GM20431 (cell line): ENCODE data around the gene TIPRL.
"Not testable (repeated sequence)": the region's sequence is repeated elsewhere in the genome, so short reads cannot be mapped to it uniquely, and the experiment has no call there.

Source experiments
- in situ Hi-C: fragments of 300-500 bp; cut with MseI, MboI; formaldehyde crosslinking; loops from one replicate; pipeline ENCODE4 v1.15.0; 2020; ENCODE audit warnings: low sequenced_read_pairs; ENCODE audit not compliant: unreplicated experiment

TIPRL gene

DNA sequence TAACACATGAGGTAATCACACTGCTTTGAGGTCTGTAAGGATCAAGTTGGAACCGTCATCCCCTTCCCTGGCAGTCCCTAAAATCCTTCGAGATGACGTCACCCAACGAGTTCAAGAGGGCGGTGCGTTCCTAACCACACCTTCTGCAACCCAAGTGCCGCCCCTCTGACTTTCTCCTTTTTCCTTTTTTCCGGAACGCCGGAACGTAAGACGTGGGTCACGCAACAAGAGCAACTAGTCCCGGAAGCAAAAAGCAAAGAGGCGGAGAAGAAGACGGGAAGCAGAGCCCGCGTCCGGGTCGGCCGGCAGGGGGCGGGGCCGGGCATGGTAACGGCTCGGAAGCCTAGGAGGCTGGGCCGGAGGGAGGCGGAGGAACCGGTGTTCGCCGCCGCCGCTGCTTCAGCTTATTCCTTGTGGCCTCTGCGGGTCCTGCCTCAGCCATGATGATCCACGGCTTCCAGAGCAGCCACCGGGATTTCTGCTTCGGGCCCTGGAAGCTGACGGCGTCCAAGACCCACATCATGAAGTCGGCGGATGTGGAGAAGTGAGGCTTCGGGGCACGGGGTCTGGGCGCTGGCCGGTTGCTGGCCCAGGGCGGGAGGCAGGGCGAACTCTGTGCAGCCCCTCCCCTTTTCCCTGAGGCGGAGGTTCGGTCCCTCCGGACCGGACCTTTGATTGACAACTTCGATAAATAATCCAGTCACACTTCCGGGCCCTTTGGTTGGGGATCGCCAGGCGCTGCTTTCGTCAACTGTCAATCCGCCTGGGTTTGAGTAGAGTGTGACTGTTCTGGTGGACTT lies at the start of gene TIPRL:
TSS of gene TIPRL (plus strand) at position 325 of the 800 bp plus-strand sequence. CDS start at position 441, 116 bp downstream.
- in situ Hi-C loops = no loop called here

DNA sequence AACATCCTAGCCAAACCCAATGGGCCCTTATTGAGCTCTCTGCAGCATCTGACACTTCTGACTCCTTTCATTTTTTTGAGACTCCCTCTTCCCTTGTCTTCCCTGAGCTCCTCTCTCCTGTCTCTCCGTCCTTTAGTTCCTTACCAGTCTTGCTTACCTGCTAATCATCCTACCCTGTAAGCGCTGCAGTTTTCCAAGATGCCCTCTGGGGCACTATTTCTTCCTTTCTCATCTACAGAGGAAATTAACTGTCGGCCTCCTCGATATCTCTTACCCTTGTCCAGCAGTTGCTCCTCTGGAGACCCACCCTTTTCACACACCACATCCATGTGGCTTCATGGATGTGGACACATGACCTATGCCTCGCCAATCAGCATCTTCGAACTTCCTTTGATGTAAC lies 48.8 kb upstream of the TIPRL start:
- in situ Hi-C loops = no loop called here

DNA sequence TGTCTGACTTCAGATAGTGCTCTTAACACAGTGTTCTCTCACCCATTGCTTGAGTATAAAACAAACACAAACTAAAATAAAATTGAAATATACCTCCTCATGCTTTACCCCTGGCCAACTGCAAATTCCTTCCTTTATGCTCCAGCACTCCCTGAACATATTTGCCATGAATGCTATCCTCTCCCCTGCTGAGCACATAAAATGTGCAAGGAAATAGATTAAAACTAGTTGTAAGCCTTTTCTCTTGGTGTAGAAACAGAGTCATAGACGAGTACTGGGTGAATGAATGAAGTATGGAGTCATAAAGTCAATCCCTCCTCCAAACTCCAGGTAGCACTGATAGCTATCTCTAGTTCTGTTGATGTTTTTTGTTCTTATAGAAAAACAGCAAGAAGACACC lies 44.6 kb upstream of the TIPRL start:
- in situ Hi-C loops = no loop called here

DNA sequence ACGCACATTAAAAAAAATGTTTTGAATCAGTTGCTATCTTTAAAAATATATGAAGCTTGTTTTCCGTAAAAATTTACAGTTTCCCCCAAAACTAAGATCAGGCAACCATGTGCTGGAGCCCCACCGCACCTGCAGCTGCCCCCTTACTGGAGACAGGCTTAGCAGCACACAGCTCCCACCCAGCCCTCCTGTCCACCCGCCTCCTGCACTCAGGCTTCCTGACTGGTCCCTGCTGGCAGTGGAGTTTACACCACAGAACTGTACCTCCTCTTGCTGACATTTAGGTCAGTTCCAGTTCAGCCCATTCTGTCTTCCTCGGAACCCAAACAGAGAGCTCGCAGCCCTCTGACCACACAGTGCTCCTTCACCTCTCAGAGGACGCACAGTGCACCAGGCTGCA lies 44.1 kb upstream of the TIPRL start:
- in situ Hi-C loops = no loop called here

DNA sequence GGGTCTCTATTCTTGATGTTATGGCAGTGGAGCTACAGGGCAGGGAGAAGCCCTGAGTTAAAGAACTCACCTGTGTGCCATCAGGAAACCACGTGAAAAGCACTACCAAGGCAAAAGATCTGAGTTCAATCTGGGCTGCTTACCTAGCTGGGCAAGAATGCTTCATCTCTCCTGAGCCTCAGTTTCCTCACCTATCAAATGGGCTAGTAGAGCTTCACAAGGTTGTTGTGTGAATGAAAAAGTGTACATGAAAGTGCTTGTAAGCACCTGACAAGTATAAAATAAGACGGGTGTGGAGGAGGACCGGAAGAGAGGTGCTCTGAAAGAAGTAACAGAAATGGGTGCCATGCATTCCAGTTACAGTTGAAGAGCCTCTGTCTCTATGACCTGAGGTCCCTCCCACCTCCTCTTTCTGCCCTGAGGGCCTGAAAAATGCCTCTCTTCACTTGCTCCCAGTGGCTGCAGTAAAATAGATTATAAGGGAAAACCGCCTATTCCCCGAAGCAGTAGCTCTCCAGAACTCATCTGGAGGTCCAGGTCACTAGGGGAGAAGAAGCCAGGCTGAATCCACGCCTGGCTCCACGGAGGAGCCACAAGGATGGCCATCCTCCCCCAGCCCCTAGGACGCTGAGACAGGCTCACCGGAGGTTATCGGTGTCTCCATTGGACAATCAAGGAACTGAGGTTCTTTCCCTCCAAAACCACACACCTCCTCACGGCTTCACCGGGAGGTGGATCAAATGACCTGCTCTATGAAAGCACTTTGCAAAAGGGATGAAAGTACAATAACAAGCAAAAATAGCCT lies 43.4 kb upstream of the TIPRL start:
- in situ Hi-C loops = no loop called here

DNA sequence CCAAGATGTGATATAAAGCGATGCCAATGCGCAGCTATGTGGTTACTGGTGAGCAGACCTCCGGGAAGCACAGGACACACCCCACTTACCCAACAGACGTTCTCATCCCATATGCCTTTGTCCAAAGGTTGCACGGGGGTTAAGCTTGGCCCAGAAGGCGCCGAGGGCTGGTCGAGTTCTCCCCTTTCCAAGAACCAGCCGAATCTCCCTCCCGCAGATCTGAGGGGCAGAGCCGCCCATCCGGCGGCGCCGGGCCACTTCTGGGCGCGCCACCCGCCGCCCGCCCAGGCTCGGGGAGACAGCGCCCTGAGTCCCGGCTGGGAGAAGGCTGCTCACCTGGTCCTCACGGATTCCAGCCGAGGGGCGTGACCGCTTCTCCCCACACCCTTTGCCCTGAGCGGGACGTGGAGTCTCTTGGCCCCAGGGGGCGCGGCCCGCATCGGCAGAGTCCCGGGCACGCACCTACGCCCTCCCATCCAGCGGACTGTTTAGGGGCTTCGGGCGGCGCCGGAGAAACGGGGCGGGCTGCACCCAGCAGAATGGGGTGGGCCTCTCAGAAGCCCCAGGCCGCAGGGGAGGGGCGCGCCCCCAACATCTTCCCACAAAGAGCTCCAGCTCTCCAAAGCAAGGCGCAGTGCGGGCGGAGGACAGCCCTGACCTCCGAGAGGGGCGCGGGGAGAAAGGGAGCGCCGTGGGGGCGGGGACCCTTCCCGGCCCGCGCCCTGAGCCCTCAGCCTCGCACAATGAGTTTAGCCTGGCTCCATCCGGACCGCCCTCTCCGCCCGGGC lies 42.6 kb upstream of the TIPRL start:
- in situ Hi-C loops = no loop called here

DNA sequence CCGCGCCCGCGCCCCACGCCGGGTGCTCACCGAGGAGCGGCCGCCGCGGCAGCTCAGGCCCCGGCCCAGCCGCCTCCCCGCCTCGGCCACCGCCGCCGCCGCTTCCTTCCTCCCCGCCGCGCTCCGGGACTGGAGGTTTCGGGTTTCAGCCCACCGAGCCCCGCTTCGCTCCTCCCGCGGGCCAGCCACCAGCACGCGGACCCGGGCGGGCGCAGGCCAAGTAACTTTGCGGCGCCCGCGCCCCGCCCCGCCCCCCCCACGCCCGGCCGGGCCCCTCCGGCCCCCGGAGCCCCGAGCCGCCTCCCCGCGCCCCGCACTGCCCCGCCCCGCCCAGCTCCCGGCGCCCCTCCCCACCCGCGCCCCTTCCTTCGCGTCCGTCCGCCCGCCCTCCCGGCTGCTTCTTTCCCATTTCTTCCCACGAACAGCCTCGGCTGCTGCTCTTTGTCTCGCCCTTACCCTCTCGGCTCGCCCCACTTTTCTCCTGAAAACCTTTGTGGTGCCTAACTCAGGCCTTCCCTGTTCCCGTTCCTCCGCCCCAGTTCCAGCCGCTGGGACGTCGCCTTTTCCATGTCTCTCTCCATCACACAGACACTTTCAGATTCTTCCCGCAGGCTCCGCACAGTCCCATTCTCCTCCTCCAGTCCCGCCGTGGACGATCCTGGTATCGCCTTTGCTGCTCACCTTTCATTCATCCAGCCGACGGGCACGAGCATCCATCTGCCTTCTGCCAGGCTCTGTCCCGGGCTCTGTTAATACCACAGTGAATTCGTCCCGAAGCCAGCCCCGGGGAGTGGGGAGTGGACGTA lies 41.9 kb upstream of the TIPRL start, which contains the start of gene GPR161:
TSS of gene GPR161 (minus strand) at position 222 of the 806 bp plus-strand sequence. CDS start 32,080 bp downstream, outside the sequence.
- in situ Hi-C loops = no loop called here

DNA sequence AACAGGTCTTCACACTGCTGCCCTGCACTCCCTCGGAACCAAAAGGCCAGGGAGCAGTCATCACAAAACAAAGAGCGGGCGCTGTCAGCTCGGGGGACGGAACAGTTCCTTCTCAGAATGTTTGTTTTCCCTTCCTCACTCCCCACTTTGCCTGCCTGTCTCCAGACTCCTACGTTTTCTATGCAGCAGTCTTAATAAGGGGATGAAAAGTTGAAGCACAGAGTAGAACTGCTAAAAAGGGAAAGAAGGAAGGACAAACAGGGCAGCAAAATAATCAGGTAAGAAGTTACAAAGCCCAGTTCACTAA lies 41.3 kb upstream of the TIPRL start:
- in situ Hi-C loops = no loop called here

DNA sequence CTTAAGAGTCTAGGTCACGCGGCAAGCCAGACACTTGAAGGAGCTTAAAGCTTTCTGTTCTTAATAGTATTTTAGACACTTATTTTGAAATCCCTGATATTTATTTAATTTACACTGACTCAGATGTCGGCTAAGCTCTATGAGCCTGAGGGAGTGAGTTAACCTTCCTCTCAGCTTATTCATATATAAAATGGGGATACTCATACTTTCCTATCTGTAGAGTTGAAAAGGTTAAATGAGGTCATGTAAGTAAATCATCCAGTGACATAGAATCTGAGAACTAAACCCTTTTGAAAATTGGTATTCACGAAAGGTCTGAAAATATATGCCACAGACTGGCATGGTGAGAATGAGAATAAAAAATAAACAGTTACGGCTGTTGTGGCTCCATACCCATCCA lies 40.6 kb upstream of the TIPRL start:
- in situ Hi-C loops = no loop called here

DNA sequence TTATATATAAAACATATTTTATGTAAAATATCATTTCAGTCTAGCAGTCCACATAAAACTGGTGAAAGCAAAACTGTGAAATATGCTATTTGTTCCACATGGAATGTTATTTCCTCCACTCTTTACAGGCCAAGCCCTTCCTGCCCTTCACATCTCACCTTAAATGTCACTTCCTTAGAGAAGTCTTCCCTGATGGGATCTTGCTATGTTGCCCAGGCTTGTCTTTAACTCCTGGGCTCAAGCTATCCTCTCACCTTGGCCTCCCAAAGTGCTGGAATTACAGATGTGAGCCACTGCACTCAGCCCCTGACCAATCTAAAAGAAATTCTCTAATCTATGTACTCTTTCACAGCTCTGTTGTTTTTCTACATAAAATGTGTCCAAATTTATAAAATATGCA lies 39.7 kb upstream of the TIPRL start:
- in situ Hi-C loops = no loop called here

DNA sequence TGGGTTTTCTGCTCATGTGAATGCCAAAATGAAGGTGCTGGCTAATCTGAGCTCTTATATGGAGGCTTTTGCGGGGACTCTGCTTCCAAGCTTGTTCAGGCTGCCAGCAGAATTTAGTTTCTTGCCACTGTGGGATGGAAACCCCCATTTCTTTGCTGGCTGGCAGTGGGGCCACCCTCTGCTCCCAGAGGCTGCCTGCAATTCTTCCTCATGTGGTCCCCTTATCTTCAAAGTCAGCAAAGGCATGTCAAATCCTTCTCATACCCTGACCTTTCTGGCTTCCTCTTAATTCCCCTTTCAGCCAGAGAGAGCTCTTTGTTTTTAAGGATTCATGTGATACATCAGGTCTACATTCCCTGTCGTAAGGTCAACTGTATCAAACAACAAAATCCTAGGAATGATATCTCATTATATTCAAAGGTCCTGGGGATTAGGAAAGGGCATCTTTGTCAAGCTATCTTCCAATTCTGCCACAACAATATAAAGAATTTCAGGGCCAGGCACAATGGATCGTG lies 36.8 kb upstream of the TIPRL start:
- in situ Hi-C loops = no loop called here

DNA sequence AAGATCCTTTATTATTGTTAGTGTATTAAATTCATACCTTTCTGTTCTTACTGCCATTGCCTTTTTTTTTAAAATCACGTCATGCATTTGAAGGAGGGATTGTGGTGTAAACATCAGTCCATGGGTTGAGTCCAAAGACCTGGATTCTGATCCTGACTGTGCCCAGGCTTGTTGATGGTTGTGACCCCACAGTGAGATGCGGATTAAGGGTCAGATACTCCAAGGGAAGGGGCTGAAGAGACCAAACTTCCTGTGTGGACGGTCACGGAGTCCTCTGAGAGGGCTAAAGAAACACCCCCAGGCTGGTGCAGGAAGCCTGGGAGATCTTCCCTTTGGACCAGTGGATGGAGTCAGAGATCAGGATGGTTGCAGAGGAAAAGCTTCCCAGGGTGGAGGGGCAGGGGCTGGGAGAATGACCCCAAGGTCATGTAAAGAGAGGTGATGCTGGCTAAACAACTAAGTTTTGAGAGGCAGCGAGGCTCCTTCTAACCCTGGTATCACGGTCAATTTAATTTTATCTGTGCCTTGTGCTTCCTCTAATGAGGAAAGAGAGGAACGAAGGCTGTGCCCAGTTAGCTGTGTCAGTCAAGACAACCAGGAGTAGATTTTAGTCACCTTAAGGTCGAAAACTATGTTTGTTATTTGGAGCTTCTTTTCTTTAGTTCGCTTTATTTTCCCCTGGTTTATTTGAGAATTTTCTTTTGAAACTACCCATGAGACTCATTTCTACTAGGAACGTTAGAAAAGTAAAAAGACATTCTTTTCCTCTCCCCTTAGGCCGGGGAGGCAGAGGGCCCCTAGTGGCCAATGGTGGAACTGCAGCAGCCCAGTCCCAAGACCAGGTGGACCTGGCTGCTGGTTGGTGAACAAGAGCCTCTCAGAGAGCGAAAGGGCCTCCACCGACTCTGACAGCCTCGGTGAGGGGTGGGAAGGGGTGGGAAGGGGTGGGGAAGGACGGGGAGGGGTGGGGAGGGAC lies 33.3 kb upstream of the TIPRL start:
- in situ Hi-C loops = no loop called here

DNA sequence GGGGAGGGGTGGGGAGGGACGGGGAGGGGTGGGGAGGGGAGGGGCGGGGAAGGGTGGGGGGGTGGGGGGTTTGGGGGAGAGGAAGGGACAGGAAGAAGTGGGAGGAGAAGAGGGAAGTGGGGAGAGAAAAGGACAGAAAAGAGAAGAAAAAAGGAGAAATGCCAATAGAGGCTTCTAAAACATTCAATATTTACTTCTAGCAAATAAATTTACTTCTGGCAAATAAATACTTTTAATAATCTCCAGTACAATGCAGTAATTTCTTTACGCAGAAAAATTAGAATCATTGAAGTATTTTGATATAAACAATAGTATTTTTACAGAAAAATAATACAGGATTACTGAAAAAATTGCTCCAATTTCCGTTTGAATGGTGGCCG lies 32.6 kb upstream of the TIPRL start:
- in situ Hi-C loops = no loop called here

DNA sequence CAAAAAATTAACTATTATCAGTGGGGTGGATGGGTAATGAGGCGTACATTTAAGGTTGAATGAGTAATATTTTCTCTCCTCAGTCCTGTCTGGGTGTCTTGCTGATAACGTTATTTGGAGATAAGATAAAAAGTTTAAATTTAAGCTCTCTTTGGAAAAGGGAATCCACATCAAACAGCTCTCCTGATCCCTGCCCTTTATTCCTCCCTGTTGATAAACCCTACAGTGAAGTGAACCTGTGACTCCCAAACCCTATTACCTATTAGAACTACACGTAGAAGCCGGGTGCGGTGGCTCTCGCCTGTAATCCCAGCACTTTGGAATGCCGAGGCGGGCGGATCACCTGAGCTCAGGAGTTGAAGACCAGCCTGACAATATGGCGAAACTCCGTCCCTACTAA lies 32.1 kb upstream of the TIPRL start:
- in situ Hi-C loops = no loop called here

DNA sequence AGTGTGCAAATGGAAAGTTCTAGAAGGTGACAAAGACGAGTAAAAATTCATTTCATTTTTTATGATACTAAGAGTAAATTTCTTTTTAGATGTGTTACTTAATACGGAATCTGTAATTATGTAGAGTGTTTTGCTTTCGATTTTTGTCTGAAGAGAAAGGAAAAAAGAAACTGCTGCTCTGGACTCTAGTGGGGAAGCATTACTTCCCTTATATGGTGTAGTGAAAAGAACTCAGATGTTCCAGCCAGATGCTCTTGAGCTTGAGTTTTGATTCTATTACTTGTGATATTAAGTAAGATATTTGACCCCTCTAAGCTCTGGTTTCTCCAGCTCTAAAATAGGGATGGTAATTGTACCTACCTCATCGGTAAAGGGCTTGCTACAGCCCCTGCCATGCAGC lies 29.8 kb upstream of the TIPRL start:
- in situ Hi-C loops = no loop called here

DNA sequence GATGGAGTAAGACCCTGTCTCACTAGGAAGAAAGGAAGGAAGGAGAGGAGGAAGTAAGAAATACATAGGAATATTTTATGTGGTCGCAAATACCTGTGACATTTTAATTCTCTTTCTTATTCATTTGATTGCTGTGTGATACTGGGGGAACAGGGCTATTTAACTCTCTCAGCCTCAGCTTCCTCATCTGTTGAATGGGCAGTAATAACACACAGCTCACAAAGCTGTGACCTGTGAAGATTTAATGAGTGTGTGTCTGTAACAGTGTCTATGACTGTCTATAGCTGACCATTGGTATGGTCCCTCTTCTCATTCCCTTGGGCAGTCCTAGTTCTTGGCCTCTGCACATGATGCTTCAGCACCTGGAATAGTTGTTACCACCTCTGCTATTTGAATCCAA lies 28.5 kb upstream of the TIPRL start:
- in situ Hi-C loops = no loop called here

DNA sequence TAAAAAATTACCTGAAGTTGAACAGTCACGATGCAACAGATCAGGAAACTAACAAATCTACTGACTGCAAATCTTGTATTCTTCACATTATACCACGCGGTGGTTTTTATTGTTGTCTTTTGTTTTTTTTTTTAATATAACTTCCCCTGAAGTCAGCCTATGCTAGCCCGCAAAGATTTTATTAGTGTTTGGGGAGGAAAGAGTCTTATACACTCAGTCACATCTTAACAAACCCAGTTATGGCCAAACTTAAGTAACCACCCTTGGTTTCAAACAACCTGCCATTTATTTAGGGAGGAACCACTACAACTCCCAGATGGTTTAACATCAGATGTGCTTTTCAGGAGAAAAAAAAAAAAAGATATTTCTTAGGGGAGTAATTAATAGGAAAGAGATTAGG lies 26.8 kb upstream of the TIPRL start:
- in situ Hi-C loops = no loop called here

DNA sequence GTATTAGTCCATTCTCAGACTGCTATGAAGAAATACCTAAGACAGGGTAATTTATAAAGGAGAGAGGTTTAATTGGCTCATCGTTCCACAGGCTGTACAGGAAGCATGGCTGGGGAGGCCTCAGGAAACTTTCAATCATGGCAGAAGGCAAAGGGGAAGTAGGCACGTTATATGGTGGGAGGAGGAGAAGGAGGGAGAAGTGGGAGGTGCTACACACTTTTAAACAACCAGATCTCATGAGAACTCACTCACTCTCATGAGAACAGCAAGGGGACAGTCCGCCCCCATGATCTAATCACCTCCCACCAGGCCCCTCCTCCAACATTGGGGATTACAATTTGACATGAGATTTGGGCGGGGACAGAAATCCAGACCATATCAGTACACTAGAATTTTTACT lies 24.1 kb upstream of the TIPRL start:
- in situ Hi-C loops = not testable (repeated sequence)

DNA sequence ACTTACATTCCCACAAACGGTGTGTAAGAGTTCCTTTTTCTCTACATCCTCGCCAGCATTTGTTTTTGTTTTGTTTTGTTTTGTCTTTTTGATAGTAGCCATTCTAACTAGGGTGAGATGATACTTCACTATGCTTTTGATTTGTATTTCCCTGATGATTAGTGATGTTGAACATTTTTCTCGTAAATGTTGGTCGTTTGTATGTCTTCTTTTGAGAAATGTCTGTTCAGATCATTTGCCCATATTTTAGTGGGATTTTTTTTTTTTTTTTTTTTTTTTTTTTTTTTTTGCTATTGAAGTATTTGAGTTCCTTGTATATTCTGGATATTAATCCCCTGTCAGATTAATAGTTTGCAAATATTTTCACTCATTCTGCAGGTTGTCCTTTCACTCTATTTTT lies 22.9 kb upstream of the TIPRL start:
- in situ Hi-C loops = no loop called here
